ENCODE results near the gene OSGIN1. TPM values are rescaled to one million over a fixed set of nuclear protein-coding genes. Genes with fewer than 3 reads are reported as not detected.

OSGIN1 gene
- total RNA-seq, 1 experiment from 2014 or later: 3.7 TPM

- intact Hi-C loops (cut with micrococcal nuclease): no loop called here
- H3K4me1 Mint-ChIP-seq (ENCODE audit: insufficient read depth, unreplicated experiment): peaks cover 5% of the 10 kb centered on the region
- POLR2A ChIA-PET: no interaction called here
- no peak overlapping the region for H3K27ac Mint-ChIP-seq (ENCODE audit: low read depth, unreplicated experiment)
- no TSS peak for BruUV-seq (replicated peaks)
- CTCF ChIA-PET: interaction anchor here (5.3 kb wide), 1 partner anchor 25 kb away, joined by 71 read pairs; the partner anchor contains the start of gene OSGIN1
- peaks cover 17% of the 10 kb centered on the region for H3K36me3 Mint-ChIP-seq (ENCODE audit: insufficient read depth, unreplicated experiment)
- peaks cover 16% of the 10 kb centered on the region for H3K27me3 Mint-ChIP-seq (ENCODE audit: insufficient read depth, unreplicated experiment)
- DNase-seq (ENCODE audit: unreplicated experiment): no peak
- no peak overlapping the region for H3K4me3 Mint-ChIP-seq (ENCODE audit: unreplicated experiment)
- TF ChIP-seq CTCF (IDR thresholded peaks at IDR 0.05; ENCODE audit: unreplicated experiment): no peak
- H3K9me3 Mint-ChIP-seq (ENCODE audit: unreplicated experiment): no peaks in the 10 kb centered on the region
These were observed 22.1 kb upstream of the OSGIN1 start for GRCh38 chr16:83930730-83931500.

DNA sequence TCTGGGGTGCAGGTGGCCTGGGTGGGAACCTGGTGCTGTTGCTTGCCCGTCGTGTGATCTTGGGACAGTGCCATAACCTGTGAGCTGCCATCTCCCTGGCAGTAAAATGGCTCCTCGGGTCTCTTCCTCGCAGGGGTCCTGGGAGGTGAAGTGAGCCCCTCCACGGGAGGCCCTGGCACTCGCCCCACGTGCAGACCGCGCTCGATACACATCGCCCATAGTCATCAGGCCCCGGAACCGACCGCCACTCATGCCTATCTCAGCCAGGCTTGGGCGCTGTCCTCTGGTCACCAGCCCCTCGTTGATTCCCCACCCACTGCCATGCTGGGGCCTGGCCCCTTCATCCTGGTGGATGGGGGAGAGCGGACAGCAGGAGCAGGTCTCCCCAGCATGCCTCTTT lies 21.5 kb upstream of the OSGIN1 start:
- ChIA-PET CTCF (interaction anchor here (1.3 kb wide), 1 partner anchor 22 kb away, joined by 3 read pairs; no protein-coding TSS in a partner anchor), POLR2A (no interaction called here)
- no peak for TF ChIP-seq CTCF (IDR thresholded peaks at IDR 0.05; ENCODE audit: unreplicated experiment)
- Mint-ChIP-seq H3K27me3 (ENCODE audit: insufficient read depth, unreplicated experiment) (peaks cover 16% of the 10 kb centered on the region), H3K4me3 (ENCODE audit: unreplicated experiment) (no peak overlapping the region), H3K9me3 (ENCODE audit: unreplicated experiment) (no peaks in the 10 kb centered on the region), H3K4me1 (ENCODE audit: insufficient read depth, unreplicated experiment) (peaks cover 2% of the 10 kb centered on the region), H3K36me3 (ENCODE audit: insufficient read depth, unreplicated experiment) (peaks cover 13% of the 10 kb centered on the region), H3K27ac (ENCODE audit: low read depth, unreplicated experiment) (no peak overlapping the region)
- intact Hi-C loops (cut with micrococcal nuclease): no loop called here
- DNase-seq (ENCODE audit: unreplicated experiment): no peak
- no TSS peak for BruUV-seq (replicated peaks)

- ChIA-PET POLR2A (interaction anchor here (0.6 kb wide), 1 partner anchor 103 kb away, joined by 3 read pairs; no protein-coding TSS in a partner anchor), CTCF (interaction anchor here (0.6 to 1.3 kb wide), 3 partner anchors 21 to 119 kb away, joined by 3 to 4 read pairs (median 3); no protein-coding TSS in a partner anchor)
- intact Hi-C loops (cut with micrococcal nuclease): no loop called here
- BruUV-seq (replicated peaks): no TSS peak
- H3K27me3 Mint-ChIP-seq (ENCODE audit: insufficient read depth, unreplicated experiment): peaks cover 16% of the 10 kb centered on the region
- no peak for DNase-seq (ENCODE audit: unreplicated experiment)
- no peaks in the 10 kb centered on the region for H3K4me1 Mint-ChIP-seq (ENCODE audit: insufficient read depth, unreplicated experiment)
- H3K4me3 Mint-ChIP-seq (ENCODE audit: unreplicated experiment): no peak overlapping the region
- H3K9me3 Mint-ChIP-seq (ENCODE audit: unreplicated experiment): no peaks in the 10 kb centered on the region
- H3K36me3 Mint-ChIP-seq (ENCODE audit: insufficient read depth, unreplicated experiment): peaks cover 6% of the 10 kb centered on the region
- TF ChIP-seq CTCF (IDR thresholded peaks at IDR 0.05; ENCODE audit: unreplicated experiment): no peak
- H3K27ac Mint-ChIP-seq (ENCODE audit: low read depth, unreplicated experiment): no peak overlapping the region
These were observed 20.7 kb upstream of the OSGIN1 start for GRCh38 chr16:83932304-83932703.

GRCh38 chr16:83932955-83933673 lies 19.9 kb upstream of the OSGIN1 start:
- Mint-ChIP-seq H3K9me3 (ENCODE audit: unreplicated experiment) (no peaks in the 10 kb centered on the region), H3K27me3 (ENCODE audit: insufficient read depth, unreplicated experiment) (peaks cover 16% of the 10 kb centered on the region), H3K4me1 (ENCODE audit: insufficient read depth, unreplicated experiment) (no peaks in the 10 kb centered on the region), H3K4me3 (ENCODE audit: unreplicated experiment) (no peak overlapping the region), H3K36me3 (ENCODE audit: insufficient read depth, unreplicated experiment) (no peaks in the 10 kb centered on the region), H3K27ac (ENCODE audit: low read depth, unreplicated experiment) (no peak overlapping the region)
- intact Hi-C loops (cut with micrococcal nuclease): no loop called here
- DNase-seq (ENCODE audit: unreplicated experiment): no peak
- POLR2A ChIA-PET: no interaction called here
- CTCF ChIA-PET: interaction anchor here (0.6 to 1.3 kb wide), 3 partner anchors 20 to 118 kb away, joined by 3 to 4 read pairs (median 3); no protein-coding TSS in a partner anchor
- no TSS peak for BruUV-seq (replicated peaks)
- no peak for TF ChIP-seq CTCF (IDR thresholded peaks at IDR 0.05; ENCODE audit: unreplicated experiment)
